Ammon's horn (tissue), 1 donor: Measurements from ENCODE around the gene SUZ12.
"Not testable (repeated sequence)": the region's sequence is repeated elsewhere in the genome, so short reads cannot be mapped to it uniquely, and the experiment has no call there.

ENCODE experiments used
- DNase-seq: peaks from one replicate; pipeline ENCODE4 v3.0.0-alpha.2; 2016; ENCODE audit warnings: low spot score

Gene SUZ12

DNA sequence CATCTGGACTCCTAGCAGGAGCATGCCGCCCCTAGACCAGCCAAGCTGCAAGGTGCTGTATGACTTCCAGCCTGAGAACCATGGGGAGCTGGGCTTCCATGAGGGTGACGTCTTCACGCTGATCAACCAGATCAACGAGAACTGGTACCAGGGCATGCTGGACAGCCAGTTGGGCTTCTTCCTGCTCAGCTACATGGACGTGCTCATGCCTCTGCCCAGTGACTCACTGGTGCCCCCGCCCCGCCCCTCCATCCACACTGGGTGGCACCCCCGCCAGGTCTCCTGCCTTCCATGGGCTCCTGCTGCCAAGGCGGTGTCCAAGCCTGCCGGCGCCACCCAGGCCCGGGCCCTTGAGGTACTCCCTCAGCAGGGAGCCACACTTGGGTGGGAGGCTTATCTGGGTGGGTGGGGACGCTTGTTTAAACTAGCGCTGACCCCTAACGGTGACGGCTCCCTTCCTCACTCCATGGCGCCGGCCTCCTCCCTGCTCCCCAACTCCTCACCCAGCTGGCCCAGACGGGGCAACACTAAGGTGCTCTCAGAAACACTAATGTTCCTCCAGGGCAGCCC, 104.6 kb downstream of the SUZ12 start:
- not testable (repeated sequence) for DNase-seq

DNA sequence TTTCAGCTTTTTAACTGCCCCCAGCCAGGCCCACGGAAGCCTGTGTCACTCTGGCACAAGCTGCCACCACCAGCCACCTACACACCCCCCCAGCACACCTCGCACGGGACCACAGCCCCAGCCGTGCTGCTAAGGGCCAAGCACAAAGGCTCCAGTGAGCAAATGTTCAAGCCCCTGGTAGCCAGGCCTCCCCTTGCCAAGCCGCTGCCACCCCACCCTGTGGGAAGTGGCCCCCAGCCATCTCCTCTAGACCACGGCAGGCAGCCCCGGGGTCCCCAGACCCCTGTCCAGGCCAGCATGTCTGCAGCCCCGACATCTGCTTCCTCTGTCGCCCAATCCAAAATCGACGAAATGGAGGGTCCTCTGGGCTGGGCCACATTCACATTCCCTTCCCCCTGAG, 105.5 kb downstream of the SUZ12 start:
- not testable (repeated sequence) for DNase-seq

DNA sequence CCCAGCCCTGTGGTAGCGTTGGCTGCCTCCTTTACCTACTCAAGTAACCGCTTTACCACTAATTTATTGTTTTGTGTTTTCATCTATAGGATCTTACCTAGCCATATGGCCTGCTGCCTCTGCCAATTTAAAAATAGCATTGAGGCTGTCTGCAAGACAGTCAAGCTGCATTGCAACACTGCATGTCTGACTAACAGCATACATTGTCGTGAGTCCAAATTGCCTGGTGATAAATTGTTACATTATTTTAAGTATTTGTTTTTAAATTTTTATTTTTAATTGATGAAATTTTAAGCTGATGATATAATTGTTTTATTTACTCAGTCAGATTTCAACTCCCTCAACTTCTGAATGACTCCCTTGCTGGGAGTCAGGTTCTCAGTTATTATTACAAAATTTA, 108.8 kb downstream of the SUZ12 start:
- DNase-seq = peak; percentile 21

DNA sequence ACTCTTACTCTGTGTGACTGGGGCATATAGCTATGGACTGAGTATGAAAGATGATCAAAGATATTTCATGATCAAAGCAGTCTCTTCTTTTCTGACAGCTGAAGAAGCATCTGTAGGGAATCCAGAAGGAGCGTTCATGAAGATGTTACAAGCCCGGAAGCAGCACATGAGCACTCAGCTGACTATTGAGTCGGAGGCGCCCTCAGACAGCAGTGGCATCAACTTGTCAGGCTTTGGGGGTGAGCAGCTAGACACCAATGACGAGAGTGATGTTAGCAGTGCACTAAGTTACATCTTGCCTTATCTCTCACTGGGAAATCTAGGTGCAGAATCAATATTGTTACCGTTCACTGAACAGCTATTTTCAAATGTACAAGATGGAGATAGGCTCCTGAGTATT, 110.9 kb downstream of the SUZ12 start:
- not testable (repeated sequence) for DNase-seq
